KG1 (cell line): ENCODE results near the gene CLEC7A.

Source experiments
- DNase-seq: peaks from one replicate; lab custom pipeline; 2025; lab: John Stamatoyannopoulos, UW

Gene CLEC7A

DNA sequence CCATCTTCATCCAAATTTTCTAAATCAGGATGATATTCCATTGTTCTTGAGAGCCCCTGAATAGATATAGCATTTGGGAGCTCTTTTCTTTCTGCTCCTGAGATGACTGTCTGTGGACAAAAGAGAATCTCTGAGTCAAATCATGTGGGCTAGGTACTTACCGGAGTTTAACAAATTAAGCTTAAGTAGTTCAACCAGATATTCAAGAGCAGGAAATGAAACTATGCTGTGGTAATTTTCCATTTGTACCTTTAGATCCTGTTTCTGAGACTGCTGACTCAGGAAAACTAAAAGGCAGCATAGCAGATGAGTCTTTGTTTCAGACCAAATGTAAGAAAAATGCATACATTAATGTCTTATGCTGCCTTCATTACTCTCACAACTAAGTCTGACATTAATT is at the start of gene CLEC7A:
CLEC7A (minus strand) TSS at position 158 of the 400 bp plus-strand sequence; CDS start at position 41, 117 bp downstream.
- no peak for DNase-seq

GRCh38 chr12:10179776-10180181 is 49.8 kb upstream of the CLEC7A start:
- no peak for DNase-seq

DNA sequence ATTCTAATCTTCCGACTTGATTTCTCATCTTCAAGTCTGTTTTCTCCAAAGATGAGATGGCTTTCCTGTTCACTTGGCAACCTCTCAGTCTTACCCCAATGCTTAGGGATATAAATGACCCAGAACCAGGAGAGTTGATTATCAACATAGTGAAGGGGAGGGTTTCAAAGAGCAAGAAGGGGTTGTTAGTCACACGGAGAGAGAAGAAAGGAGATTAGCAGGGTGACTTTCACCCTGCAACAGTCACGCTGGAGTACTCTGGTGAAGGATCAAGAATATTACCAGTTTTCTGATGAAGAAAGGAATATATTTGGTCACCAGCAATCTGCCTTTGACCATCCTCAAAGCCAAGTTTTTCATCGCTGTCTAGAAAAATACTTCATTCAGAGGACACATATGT is 48.8 kb upstream of the CLEC7A start, which contains the start of gene TMEM52B:
TMEM52B (plus strand) TSS at position 212 of the 400 bp plus-strand sequence. CDS start 543 bp downstream, outside the sequence.
- no peak for DNase-seq

DNA sequence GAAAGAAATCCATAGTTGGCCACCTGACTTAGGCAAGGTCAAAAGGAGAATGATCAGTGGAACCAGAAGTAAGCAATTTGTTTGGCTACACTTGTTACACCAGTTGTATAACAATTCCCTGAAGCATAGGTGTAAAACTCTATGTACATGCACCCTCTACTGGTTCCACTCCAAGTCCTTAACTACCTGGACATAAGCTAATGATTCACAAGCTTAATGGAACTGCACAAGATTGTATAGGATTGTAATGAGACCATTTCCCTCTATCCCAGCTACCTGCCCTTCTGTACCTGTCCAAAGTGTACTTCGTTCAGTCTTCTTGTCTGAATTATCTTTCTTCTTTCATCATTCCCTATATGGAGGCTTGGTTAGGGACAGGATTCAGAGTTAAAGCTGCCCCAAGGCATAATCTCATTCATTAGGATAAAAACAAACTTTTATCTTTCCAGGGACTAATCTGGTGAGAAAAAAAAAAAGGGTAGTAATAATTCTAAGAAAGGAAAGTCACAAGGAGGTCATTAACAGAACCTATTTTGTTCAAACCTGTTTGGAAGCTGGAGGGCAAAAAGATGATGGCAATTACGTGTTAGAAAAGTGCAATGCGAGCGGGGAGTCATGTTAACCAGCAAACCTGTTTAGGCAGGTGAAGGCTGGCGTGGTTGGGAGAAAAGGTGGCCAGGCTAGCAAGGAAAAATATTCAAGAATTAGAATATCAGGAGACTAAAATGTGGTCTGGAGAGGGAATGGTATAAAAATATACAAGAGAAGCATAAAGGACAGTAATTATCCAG is 46.0 kb upstream of the CLEC7A start:
- no peak for DNase-seq

- no peak for DNase-seq
These were observed 45.1 kb upstream of the CLEC7A start for GRCh38 chr12:10174986-10175614.

- DNase-seq, result no peak
These were observed 42.2 kb upstream of the CLEC7A start, which contains the start of gene OLR1 for GRCh38 chr12:10171973-10172728. OLR1 (minus strand) TSS chr12:10172132; CDS start chr12:10172077, 55 bp downstream.

DNA sequence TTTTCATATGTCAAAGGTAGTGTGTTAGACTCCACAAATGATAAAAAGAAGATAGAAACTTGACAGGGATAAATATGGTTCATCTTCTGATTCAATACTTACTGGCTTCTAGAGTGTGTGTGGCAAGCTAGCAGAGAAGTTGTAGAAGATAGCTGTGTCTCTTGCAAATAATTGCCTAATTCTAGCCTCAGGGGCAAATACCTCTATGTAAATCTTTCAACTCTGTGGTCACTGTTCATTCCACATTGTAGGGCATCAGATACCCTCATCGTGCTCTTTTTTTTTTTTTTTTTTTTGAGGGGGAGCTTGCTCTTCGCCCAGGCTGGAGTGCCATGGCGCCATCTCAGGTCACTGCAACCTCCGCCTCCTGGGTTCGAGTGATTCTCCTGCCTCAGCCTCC is 40.2 kb upstream of the CLEC7A start:
- no peak for DNase-seq

- DNase-seq, result no peak
These were observed 39.1 kb upstream of the CLEC7A start for GRCh38 chr12:10169104-10169503.

GRCh38 chr12:10167599-10167998 is 37.6 kb upstream of the CLEC7A start:
- DNase-seq, result no peak

DNA sequence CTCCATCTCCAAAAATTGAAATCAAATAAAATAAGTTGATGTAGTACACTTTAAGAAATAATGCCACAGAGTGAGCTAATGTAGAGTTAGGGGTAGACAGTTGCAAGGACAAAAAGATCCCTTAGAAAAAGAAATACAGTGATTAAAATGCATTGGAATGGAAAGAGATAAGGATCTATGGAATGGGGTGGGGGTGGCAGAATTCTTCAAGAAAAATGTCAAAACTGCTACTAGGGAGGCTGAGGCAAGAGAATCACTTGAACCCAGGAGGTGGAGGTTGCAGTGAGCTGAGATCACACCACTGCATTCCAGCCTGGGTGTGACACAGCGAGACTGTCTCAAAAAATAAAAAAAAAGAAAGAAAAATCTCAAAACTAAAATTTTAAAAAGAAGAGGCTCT is 35.4 kb upstream of the CLEC7A start:
- DNase-seq, result no peak

DNA sequence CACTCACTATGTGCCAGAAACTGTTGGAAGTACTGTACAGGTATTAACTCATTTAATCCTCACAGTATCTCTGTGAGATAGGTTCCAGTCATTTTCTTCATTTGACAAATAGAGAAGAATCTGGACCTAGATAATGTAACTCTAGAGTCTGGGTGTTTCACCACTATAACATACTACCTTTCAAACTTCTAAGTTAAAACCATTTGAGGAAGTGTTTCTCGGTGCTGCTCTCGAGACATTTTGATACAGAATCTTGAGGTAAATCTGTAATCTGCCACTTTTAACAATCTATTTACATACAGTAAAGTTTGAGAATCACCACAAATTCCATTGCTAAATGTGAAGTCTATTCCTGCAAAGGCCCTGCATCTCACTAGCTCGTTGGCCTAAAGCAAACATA is 33.1 kb upstream of the CLEC7A start:
- DNase-seq, result no peak

- no peak for DNase-seq
These were observed 30.8 kb upstream of the CLEC7A start for GRCh38 chr12:10160617-10161385.

GRCh38 chr12:10159280-10159679 is 29.3 kb upstream of the CLEC7A start:
- DNase-seq, result no peak

DNA sequence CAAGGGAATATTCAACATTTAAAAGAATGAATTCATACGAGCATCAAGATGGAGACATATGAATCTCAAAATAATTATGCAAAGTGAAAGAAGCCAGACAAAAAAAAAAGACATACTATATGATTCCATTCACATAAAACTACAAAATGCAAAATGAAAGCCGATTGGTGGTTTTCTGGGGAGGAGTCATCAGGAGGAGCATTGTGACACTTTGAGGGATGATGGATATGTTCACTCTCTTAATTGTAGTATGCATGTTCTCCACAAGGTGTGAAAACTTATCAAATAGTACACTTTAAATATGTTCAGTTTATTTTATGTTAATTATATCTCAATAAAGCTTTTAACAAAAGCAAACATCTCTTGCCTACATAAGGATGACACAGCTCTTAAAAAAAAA is 28.4 kb upstream of the CLEC7A start:
- no peak for DNase-seq

DNA sequence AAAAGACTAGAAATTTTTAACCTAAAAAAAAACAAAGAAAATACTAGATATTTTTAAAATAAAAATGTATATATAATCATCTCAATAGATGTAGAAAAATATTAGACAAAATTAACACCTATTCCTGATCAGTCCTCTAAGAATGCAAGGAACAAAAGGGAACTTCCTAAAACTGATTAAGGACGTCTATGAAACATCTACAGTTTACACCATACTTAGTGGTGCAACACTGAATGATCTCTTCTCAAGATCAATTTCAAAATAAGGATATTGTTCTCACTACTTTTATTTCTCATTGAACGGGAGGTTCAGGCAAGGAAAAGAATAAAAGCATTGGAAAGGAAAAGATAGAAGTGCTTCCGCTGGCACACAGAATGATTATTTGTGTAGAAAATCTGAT is 26.0 kb upstream of the CLEC7A start:
- DNase-seq, result no peak

DNA sequence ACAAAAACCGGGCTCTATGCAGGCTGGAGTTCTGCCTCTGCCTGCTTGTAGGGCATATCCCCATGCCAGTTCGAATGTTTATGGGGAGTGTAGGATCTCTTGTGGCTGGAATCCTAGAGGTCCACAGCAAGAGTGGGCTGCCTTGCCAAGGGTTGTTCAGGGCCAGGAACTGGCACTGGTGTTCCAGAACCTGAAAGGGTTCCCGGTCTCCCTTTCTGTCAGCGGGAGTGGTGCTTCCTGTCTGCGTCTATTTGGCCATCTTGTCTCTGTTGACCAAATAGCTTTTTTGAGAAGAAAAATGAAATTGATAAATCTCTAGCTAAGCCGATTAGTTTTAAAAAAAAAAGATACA is 24.1 kb upstream of the CLEC7A start:
- DNase-seq, result no peak

DNA sequence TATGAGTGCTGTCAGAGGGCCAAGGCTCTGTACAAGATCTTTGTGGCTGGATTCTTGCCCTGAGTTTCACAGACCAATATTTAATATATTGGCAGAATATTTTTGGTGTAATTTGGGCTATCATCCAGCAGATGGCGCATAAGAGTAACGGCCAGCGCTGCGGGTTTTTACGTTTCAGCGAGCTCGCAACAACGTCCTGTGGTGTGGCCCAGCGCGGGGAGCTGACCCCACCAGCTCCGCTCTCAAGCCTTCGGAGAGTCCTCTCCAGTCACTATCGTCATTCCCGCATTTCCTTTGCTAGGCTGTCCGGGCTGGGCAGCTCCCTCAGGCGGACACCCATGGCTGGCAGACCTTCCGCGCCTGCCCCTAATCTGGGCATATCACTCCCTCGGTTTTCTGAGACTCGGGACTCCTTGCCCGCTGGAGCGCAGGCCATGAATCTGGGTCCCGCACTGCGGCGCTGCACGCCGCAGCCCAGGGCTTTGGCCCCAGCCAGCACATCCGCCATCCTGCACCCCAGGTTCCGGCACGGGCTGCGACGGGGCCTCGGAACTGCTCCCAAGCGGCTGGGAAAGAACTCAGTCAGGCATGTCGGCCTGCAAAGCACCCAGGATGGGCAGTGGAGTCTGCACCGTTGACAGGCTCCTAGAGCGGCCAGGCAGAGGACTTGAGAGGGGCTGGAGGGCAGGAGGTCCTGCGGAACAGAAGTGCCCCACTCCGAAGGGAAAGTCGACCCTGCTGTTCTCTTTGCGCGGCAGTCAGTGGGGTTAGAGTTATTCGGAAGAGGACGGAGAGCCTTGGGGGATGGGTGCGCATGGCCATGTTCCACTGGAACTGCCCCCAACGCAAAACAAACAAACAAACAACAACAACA is 23.5 kb upstream of the CLEC7A start:
- peak; percentile 72 for DNase-seq

GRCh38 chr12:10151621-10152020 is 21.6 kb upstream of the CLEC7A start:
- DNase-seq, result no peak

DNA sequence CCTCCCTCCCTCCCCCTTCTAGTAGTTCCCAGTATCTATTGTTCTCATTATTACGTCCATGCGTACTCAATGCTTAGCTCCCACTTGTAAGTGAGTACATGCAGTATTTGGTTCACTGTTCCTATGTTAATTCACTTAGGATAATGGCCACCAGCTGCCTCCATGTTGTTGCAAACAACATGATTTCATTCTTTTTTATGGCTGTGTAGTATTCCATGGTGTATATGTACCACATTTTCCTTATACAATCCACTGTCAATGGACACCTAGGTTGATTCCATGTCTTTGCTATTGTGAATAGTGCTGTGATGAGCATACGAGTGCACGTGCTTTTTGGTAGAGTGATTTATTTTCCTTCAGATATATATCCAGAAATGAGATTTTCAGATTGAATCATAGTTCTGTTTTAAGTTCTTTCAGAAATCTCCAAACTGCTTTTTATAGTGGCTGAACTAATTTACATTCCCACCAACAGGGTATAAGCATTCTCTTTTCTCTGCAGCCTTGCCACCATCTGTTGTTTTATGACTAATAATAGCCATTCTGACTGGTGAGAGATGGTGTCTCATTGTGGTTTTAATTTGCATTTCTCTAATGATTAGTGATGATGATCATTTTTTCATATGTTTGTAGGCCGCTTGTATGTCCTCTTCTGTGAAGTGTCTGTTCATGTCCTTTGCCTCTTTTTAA is 17.9 kb upstream of the CLEC7A start:
- DNase-seq, result no peak

DNA sequence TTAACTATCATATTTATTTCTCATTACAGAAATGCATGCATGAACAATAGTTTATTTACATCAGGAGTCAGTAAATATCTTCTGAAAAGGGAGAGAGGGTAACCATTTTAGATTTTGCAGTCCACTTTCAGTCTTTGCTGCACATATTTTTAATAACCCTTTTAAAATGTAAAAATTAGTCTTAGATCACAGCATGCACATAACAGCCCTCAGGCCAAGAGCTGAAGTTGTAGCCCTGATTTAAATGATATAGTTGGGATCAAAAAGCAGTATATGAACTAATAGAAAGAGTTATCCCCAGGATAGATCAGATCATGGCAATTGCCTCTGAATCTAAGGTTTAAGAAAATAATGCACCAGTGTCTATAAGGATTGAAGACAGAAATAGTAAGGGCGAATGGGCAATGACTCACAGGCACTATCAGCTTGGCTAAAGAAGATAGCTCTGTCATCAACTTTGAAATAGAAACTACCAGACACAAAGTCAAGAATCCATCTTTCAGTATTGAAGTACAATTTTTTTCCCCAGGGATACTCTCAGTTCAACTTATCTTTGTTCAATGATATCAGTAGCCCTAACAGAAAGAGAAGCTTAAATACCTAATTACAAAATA is 13.1 kb upstream of the CLEC7A start:
- DNase-seq, result no peak
